PC-9 (cell line): Measurements from ENCODE around the gene WDR7.

Experiments
- EZH2 ChIP-seq: fragments of 200-600 bp; sonication (generic); IDR thresholded peaks from 2 replicates; pipeline ENCODE4 v1.8.0; 2017; ENCODE audit warnings: antibody characterized with exemption, low read depth
- TF ChIP-seq, protein P1 (sequence below): fragments of 200-600 bp; sonication (generic); conservative IDR thresholded peaks from 2 replicates; pipeline ENCODE4 v1.6.1; 2017; ENCODE audit warnings: mixed run types, antibody characterized with exemption, mild to moderate bottlenecking, moderate library complexity

DNA sequence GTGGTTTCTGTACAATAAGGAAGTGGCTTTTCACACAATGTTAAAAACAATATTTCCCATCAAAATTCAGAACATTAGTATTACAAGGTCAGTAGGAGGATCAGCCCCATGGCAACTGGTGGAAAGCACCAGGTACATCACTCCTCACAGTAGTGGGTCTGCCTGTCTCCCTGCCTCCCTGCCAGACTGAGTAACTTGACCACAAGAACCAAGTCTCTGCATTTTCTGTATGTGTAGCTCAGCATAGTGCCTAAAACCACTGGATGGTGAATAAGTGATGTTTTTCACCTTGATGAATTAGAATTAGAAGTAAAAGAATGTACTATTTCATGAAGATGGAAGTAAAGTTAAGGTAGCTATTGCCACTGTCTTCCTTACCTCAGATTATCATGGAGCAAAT, 4.1 kb upstream of the WDR7 start:
- TF ChIP-seq, protein P1, sequence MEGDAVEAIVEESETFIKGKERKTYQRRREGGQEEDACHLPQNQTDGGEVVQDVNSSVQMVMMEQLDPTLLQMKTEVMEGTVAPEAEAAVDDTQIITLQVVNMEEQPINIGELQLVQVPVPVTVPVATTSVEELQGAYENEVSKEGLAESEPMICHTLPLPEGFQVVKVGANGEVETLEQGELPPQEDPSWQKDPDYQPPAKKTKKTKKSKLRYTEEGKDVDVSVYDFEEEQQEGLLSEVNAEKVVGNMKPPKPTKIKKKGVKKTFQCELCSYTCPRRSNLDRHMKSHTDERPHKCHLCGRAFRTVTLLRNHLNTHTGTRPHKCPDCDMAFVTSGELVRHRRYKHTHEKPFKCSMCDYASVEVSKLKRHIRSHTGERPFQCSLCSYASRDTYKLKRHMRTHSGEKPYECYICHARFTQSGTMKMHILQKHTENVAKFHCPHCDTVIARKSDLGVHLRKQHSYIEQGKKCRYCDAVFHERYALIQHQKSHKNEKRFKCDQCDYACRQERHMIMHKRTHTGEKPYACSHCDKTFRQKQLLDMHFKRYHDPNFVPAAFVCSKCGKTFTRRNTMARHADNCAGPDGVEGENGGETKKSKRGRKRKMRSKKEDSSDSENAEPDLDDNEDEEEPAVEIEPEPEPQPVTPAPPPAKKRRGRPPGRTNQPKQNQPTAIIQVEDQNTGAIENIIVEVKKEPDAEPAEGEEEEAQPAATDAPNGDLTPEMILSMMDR, result no peak
- no peak for TF ChIP-seq EZH2
